LNCAP (cell line): ENCODE data around the gene RWDD2A.

Source experiments
- CTCF ChIP-seq: fragments of 450-650 bp; IDR thresholded peaks from 2 replicates; pipeline ENCODE4 v1.5.1; 2017; ENCODE audit warnings: mild to moderate bottlenecking

Gene RWDD2A

GRCh38 chr6:83192871-83193746, at the start of gene RWDD2A, which contains the start of gene PGM3:
Gene RWDD2A, plus strand, starts transcription at chr6:83193357. Its CDS starts 1,095 bp downstream, at chr6:83194452.
Gene PGM3, minus strand, starts transcription at chr6:83193265. Its CDS starts 2,253 bp downstream, at chr6:83191012.
- no peak for TF ChIP-seq CTCF

- no peak for TF ChIP-seq CTCF
Measured at GRCh38 chr6:83151114-83151513, 42.0 kb upstream of the RWDD2A start.

- TF ChIP-seq CTCF: no peak
Measured at GRCh38 chr6:83152913-83153312, 40.2 kb upstream of the RWDD2A start.

GRCh38 chr6:83153883-83154521, 39.2 kb upstream of the RWDD2A start:
- TF ChIP-seq CTCF: no peak

- TF ChIP-seq CTCF: no peak
Measured at GRCh38 chr6:83155794-83156193, 37.4 kb upstream of the RWDD2A start.

GRCh38 chr6:83160167-83160566, 33.0 kb upstream of the RWDD2A start:
- no peak for TF ChIP-seq CTCF

- TF ChIP-seq CTCF: no peak
Measured at GRCh38 chr6:83167726-83168278, 25.4 kb upstream of the RWDD2A start.
